ENCODE measurements around the gene NEK3. TPM values are rescaled to one million over a fixed set of nuclear protein-coding genes. Genes with fewer than 3 reads are reported as not detected.
"Not testable (repeated sequence)": the region's sequence is repeated elsewhere in the genome, so short reads cannot be mapped to it uniquely, and the experiment has no call there.

Gene NEK3
- total and polyA plus RNA-seq, 2 donors = 8.1 to 41.9 TPM

GRCh38 chr13:52173970-52174369 lies 14.6 kb upstream of the NEK3 start:
- not testable (repeated sequence) for H3K4me3 ChIP-seq (ENCODE audit: low read length in 2 of 2); H3K27me3 ChIP-seq (ENCODE audit: control insufficient read depth in 2 of 2, insufficient read depth in 1 of 2, low read length in 1 of 2); H3K9me3 ChIP-seq (ENCODE audit: control insufficient read depth in 2 of 2, insufficient read depth in 1 of 2, low read length in 1 of 2); H3K27ac ChIP-seq (ENCODE audit: low read depth in 1 of 2, low read length in 1 of 2); DNase-seq (ENCODE audit: low read depth in 6 of 9, low spot score in 9 of 9); H3K4me1 ChIP-seq (ENCODE audit: control insufficient read depth in 2 of 2, insufficient read depth in 2 of 2, low read length in 2 of 2)
- WGBS = 37% methylated on average over 6 of the region's 6 CpGs
- H3K36me3 ChIP-seq (ENCODE audit: control insufficient read depth in 2 of 2, insufficient read depth in 2 of 2, low read length in 1 of 2) = peaks cover 18 to 36% of the 10 kb centered on the region in 2 donors

DNA sequence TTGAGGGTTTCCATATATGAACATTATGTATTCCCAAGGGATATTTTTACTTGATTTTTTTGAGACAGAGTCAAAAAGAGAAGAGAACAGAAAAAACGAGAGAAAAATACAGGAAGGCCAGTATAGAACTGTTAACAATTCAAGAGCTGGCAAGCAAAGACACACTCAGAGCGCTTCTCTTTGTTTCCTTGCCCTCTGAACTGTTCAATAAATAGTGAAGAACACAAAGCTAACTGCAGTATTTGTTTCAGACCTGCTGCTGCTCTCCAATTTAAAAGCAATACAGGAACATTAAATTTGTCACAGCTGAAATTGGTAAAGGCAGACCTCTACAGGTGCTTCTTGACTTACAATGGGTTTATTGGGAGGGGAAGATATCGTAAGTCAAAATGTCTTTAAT lies 14.0 kb upstream of the NEK3 start:
- peaks cover 23 to 42% of the 10 kb centered on the region in 2 donors for H3K36me3 ChIP-seq (ENCODE audit: control insufficient read depth in 2 of 2, insufficient read depth in 2 of 2, low read length in 1 of 2)

GRCh38 chr13:52171686-52172085 lies 12.3 kb upstream of the NEK3 start:
- H3K4me3 ChIP-seq (ENCODE audit: low read length in 2 of 2); H3K27me3 ChIP-seq (ENCODE audit: control insufficient read depth in 2 of 2, insufficient read depth in 1 of 2, low read length in 1 of 2); DNase-seq (ENCODE audit: low read depth in 6 of 9, low spot score in 9 of 9); H3K4me1 ChIP-seq (ENCODE audit: control insufficient read depth in 2 of 2, insufficient read depth in 2 of 2, low read length in 2 of 2); H3K9me3 ChIP-seq (ENCODE audit: control insufficient read depth in 2 of 2, insufficient read depth in 1 of 2, low read length in 1 of 2); H3K27ac ChIP-seq (ENCODE audit: low read depth in 1 of 2, low read length in 1 of 2): not testable (repeated sequence)
- peaks cover 18 to 56% of the 10 kb centered on the region in 2 donors for H3K36me3 ChIP-seq (ENCODE audit: control insufficient read depth in 2 of 2, insufficient read depth in 2 of 2, low read length in 1 of 2)
- 95% methylated on average over 1 of the region's 1 CpG for WGBS

More for the DNA sequence above, 14.0 kb upstream of the NEK3 start:
- H3K4me3 ChIP-seq (ENCODE audit: low read length in 2 of 2) = no peak overlapping the region
- no peaks in the 10 kb centered on the region for H3K4me1 ChIP-seq (ENCODE audit: control insufficient read depth in 2 of 2, insufficient read depth in 2 of 2, low read length in 2 of 2)
- H3K9me3 ChIP-seq (ENCODE audit: control insufficient read depth in 2 of 2, insufficient read depth in 1 of 2, low read length in 1 of 2) = no peaks in the 10 kb centered on the region
- H3K27me3 ChIP-seq (ENCODE audit: control insufficient read depth in 2 of 2, insufficient read depth in 1 of 2, low read length in 1 of 2) = no peaks in the 10 kb centered on the region
- 94% methylated on average over 3 of the region's 3 CpGs for WGBS
- no peak overlapping the region for H3K27ac ChIP-seq (ENCODE audit: low read depth in 1 of 2, low read length in 1 of 2)
- no peak for DNase-seq (ENCODE audit: low read depth in 6 of 9, low spot score in 9 of 9)

GRCh38 chr13:52170828-52171391 lies 11.5 kb upstream of the NEK3 start:
- not testable (repeated sequence) for H3K4me3 ChIP-seq (ENCODE audit: low read length in 2 of 2); H3K9me3 ChIP-seq (ENCODE audit: control insufficient read depth in 2 of 2, insufficient read depth in 1 of 2, low read length in 1 of 2); H3K4me1 ChIP-seq (ENCODE audit: control insufficient read depth in 2 of 2, insufficient read depth in 2 of 2, low read length in 2 of 2); H3K27ac ChIP-seq (ENCODE audit: low read depth in 1 of 2, low read length in 1 of 2); H3K27me3 ChIP-seq (ENCODE audit: control insufficient read depth in 2 of 2, insufficient read depth in 1 of 2, low read length in 1 of 2); DNase-seq (ENCODE audit: low read depth in 6 of 9, low spot score in 9 of 9)
- 92% methylated on average over 1 of the region's 1 CpG for WGBS
- peaks cover 18 to 63% of the 10 kb centered on the region in 2 donors for H3K36me3 ChIP-seq (ENCODE audit: control insufficient read depth in 2 of 2, insufficient read depth in 2 of 2, low read length in 1 of 2)

GRCh38 chr13:52169839-52170238 lies 10.4 kb upstream of the NEK3 start:
- H3K4me1 ChIP-seq (ENCODE audit: control insufficient read depth in 2 of 2, insufficient read depth in 2 of 2, low read length in 2 of 2) = no peaks in the 10 kb centered on the region
- H3K36me3 ChIP-seq (ENCODE audit: control insufficient read depth in 2 of 2, insufficient read depth in 2 of 2, low read length in 1 of 2) = peaks cover 18 to 61% of the 10 kb centered on the region in 2 donors
- no peak overlapping the region for H3K4me3 ChIP-seq (ENCODE audit: low read length in 2 of 2)
- no peak overlapping the region for H3K27ac ChIP-seq (ENCODE audit: low read depth in 1 of 2, low read length in 1 of 2)
- 97% methylated on average over 5 of the region's 5 CpGs for WGBS
- no peak for DNase-seq (ENCODE audit: low read depth in 6 of 9, low spot score in 9 of 9)
- H3K9me3 ChIP-seq (ENCODE audit: control insufficient read depth in 2 of 2, insufficient read depth in 1 of 2, low read length in 1 of 2) = no peaks in the 10 kb centered on the region
- no peaks in the 10 kb centered on the region for H3K27me3 ChIP-seq (ENCODE audit: control insufficient read depth in 2 of 2, insufficient read depth in 1 of 2, low read length in 1 of 2)

- Histone ChIP-seq H3K27me3 (ENCODE audit: control insufficient read depth in 2 of 2, insufficient read depth in 1 of 2, low read length in 1 of 2) (no peaks in the 10 kb centered on the region), H3K36me3 (ENCODE audit: control insufficient read depth in 2 of 2, insufficient read depth in 2 of 2, low read length in 1 of 2) (peaks cover 11 to 40% of the 10 kb centered on the region in 2 donors), H3K4me1 (ENCODE audit: control insufficient read depth in 2 of 2, insufficient read depth in 2 of 2, low read length in 2 of 2) (peaks cover 0 to 2% of the 10 kb centered on the region in 2 donors), H3K27ac (ENCODE audit: low read depth in 1 of 2, low read length in 1 of 2) (no peak overlapping the region), H3K4me3 (ENCODE audit: low read length in 2 of 2) (no peak overlapping the region), H3K9me3 (ENCODE audit: control insufficient read depth in 2 of 2, insufficient read depth in 1 of 2, low read length in 1 of 2) (no peaks in the 10 kb centered on the region)
- 90% methylated on average over 2 of the region's 2 CpGs for WGBS
- no peak for DNase-seq (ENCODE audit: low read depth in 6 of 9, low spot score in 9 of 9)
Observed at GRCh38 chr13:52165411-52165810, 6.0 kb upstream of the NEK3 start.

DNA sequence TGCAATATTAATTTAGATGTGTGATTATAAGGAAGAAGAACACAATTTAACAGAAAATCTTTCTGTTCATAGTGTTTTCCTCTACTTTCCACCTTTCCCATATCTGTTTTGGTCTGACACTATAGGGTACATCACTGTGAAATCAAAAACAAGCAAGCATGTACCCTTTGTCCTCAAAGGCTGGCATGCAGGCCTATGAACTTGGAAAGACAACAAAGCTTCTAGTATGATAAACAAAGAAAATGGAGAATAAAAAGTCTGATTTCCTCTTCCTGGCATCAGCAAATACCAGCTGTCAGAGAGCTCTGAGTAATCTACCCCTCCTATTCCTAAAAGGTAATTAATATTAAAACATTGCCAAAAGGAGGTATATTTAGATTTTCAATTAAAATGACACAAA lies 5.6 kb upstream of the NEK3 start:
- Histone ChIP-seq H3K27ac (ENCODE audit: low read depth in 1 of 2, low read length in 1 of 2) (no peak overlapping the region), H3K27me3 (ENCODE audit: control insufficient read depth in 2 of 2, insufficient read depth in 1 of 2, low read length in 1 of 2) (peaks cover 0 to 2% of the 10 kb centered on the region in 2 donors), H3K4me3 (ENCODE audit: low read length in 2 of 2) (no peak overlapping the region), H3K9me3 (ENCODE audit: control insufficient read depth in 2 of 2, insufficient read depth in 1 of 2, low read length in 1 of 2) (no peaks in the 10 kb centered on the region), H3K36me3 (ENCODE audit: control insufficient read depth in 2 of 2, insufficient read depth in 2 of 2, low read length in 1 of 2) (peaks cover 11 to 36% of the 10 kb centered on the region in 2 donors), H3K4me1 (ENCODE audit: control insufficient read depth in 2 of 2, insufficient read depth in 2 of 2, low read length in 2 of 2) (peaks cover 0 to 5% of the 10 kb centered on the region in 2 donors)
- DNase-seq (ENCODE audit: low read depth in 6 of 9, low spot score in 9 of 9) = no peak

GRCh38 chr13:52163878-52164277 lies 4.5 kb upstream of the NEK3 start:
- H3K27me3 ChIP-seq (ENCODE audit: control insufficient read depth in 2 of 2, insufficient read depth in 1 of 2, low read length in 1 of 2) = peaks cover 0 to 12% of the 10 kb centered on the region in 2 donors
- 93% methylated on average over 3 of the region's 3 CpGs for WGBS
- H3K27ac ChIP-seq (ENCODE audit: low read depth in 1 of 2, low read length in 1 of 2); H3K9me3 ChIP-seq (ENCODE audit: control insufficient read depth in 2 of 2, insufficient read depth in 1 of 2, low read length in 1 of 2); H3K4me3 ChIP-seq (ENCODE audit: low read length in 2 of 2); DNase-seq (ENCODE audit: low read depth in 6 of 9, low spot score in 9 of 9): not testable (repeated sequence)
- peaks cover 4 to 13% of the 10 kb centered on the region in 2 donors for H3K4me1 ChIP-seq (ENCODE audit: control insufficient read depth in 2 of 2, insufficient read depth in 2 of 2, low read length in 2 of 2)
- peaks cover 8 to 31% of the 10 kb centered on the region in 2 donors for H3K36me3 ChIP-seq (ENCODE audit: control insufficient read depth in 2 of 2, insufficient read depth in 2 of 2, low read length in 1 of 2)

DNA sequence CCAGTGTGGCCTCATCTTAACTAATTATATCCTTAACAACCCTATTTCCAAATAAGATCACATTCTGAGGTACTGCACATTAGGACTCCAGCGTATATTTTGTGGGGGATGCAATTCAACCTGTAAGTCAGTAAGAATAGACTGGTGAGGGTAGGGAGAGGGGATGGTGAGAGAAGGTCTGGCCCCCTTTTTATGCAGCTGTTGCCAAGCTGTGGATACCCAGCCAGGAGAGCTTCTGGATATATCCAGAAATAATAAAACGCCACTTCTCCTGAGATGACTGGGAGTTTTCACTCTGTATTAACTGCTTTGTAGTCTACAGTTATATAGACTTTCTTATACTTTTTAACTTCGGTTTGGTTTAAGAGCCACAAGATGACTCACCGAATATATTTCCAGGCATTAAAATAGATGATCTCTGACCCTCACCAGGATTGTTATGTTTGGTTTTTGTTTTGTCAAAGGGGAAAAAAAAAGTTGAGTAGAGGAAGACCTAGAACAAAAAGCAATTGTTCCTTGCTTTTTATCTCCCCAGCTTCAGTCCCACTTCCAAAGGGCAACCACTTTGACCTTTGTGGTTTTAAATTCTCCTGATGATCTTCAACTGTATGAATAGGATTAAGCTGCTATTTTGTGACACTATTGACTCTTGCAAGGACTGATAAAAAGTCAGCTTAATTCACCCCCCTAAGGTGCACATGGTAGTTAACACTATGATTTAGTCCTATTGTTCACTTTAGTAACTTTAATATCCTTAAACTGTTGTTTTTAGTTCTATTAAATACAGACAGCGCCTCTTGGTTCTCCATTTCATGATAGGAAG lies 3.1 kb upstream of the NEK3 start:
- 76% methylated on average over 5 of the region's 5 CpGs for WGBS
- DNase-seq (ENCODE audit: low read depth in 6 of 9, low spot score in 9 of 9) = no peak
- H3K36me3 ChIP-seq (ENCODE audit: control insufficient read depth in 2 of 2, insufficient read depth in 2 of 2, low read length in 1 of 2) = peaks cover 0 to 19% of the 10 kb centered on the region in 2 donors
- no peak overlapping the region for H3K4me3 ChIP-seq (ENCODE audit: low read length in 2 of 2)
- H3K4me1 ChIP-seq (ENCODE audit: control insufficient read depth in 2 of 2, insufficient read depth in 2 of 2, low read length in 2 of 2) = peaks cover 4 to 17% of the 10 kb centered on the region in 2 donors
- peaks cover 0 to 13% of the 10 kb centered on the region in 2 donors for H3K27me3 ChIP-seq (ENCODE audit: control insufficient read depth in 2 of 2, insufficient read depth in 1 of 2, low read length in 1 of 2)
- no peak overlapping the region for H3K27ac ChIP-seq (ENCODE audit: low read depth in 1 of 2, low read length in 1 of 2)
- no peaks in the 10 kb centered on the region for H3K9me3 ChIP-seq (ENCODE audit: control insufficient read depth in 2 of 2, insufficient read depth in 1 of 2, low read length in 1 of 2)

Data from thymus (tissue), 11 donors.